ENCODE data around the gene TRPV3. TPM values are rescaled to one million over a fixed set of nuclear protein-coding genes. Genes with fewer than 3 reads are reported as not detected.

TRPV3 gene
- total and polyA plus RNA-seq, 2 donors (not counting 1 experiment from before 2014, with no cell fraction given): 1.6 to 18.2 TPM

GRCh38 chr17:3551189-3551588, 6.4 kb downstream of the TRPV3 start:
- no peak for TF ChIP-seq EZH2 (IDR thresholded peaks at IDR 0.05; ENCODE audit: borderline replicate concordance, insufficient read depth, low read depth, low read length, poor library complexity, severe bottlenecking)
- no peak for TF ChIP-seq CTCF (IDR thresholded peaks at IDR 0.05)
- no peaks in the 10 kb centered on the region for H3K9me3 ChIP-seq (ENCODE audit: control extremely low read depth in 1 of 3, control insufficient read depth in 2 of 3, insufficient read depth in 1 of 3, low read length in 2 of 3)
- H3K4me3 Mint-ChIP-seq: no peak overlapping the region
- intact Hi-C loops (cut with micrococcal nuclease): loop anchor here (10.0 kb wide), 1 partner anchor 364 kb away; the partner anchor contains the start of gene P2RX1
- H4K20me1 ChIP-seq (ENCODE audit: control insufficient read depth, insufficient read depth, low read length, poor library complexity, severe bottlenecking): no peaks in the 10 kb centered on the region
- H3K27me3 Mint-ChIP-seq: peaks cover 3% of the 10 kb centered on the region
- H3K4me2 ChIP-seq (replicated peaks; ENCODE audit: low read depth, low read length, poor library complexity, severe bottlenecking): no peak overlapping the region
- ATAC-seq (ENCODE audit: low read depth) (no peak), DNase-seq (no peak)
- H3K4me1 ChIP-seq (ENCODE audit: control insufficient read depth in 2 of 2, insufficient read depth in 2 of 2, low read length in 2 of 2): peaks cover 0 to 1% of the 10 kb centered on the region in 2 donors
- no peak overlapping the region for H3K9ac ChIP-seq (ENCODE audit: low read length)
- WGBS (ENCODE audit: insufficient coverage): 87% methylated on average over 6 of the region's 6 CpGs
- ChIA-PET CTCF (no interaction called here), POLR2A (no interaction called here)
- no peak overlapping the region for H3K27ac Mint-ChIP-seq
- peaks cover 4% of the 10 kb centered on the region for H3K9me3 Mint-ChIP-seq (ENCODE audit: insufficient read depth)
- no peaks in the 10 kb centered on the region for H3K36me3 ChIP-seq (replicated peaks in 1 of 2; ENCODE audit: control extremely low read depth in 1 of 2, control insufficient read depth in 1 of 2, extremely low read depth in 1 of 2, insufficient read depth in 2 of 2, low read length in 1 of 2)
- H3K4me3 ChIP-seq (ENCODE audit: control extremely low read depth in 1 of 5, extremely low read depth in 1 of 5, insufficient read depth in 1 of 5, low read depth in 2 of 5, low read length in 4 of 5): no peak overlapping the region
- peaks cover 0 to 9% (median 0%) of the 10 kb centered on the region in 4 experiments for H3K27me3 ChIP-seq (replicated peaks in 1 of 4; ENCODE audit: control extremely low read depth in 1 of 4, control insufficient read depth in 3 of 4, insufficient read depth in 4 of 4, low read length in 3 of 4)
- H2AFZ ChIP-seq (ENCODE audit: insufficient read depth, low read depth, low read length, poor library complexity, severe bottlenecking): no peak overlapping the region
- no peak overlapping the region for H3K27ac ChIP-seq (ENCODE audit: low read length in 2 of 2)
- H3K79me2 ChIP-seq (ENCODE audit: control insufficient read depth, insufficient read depth, low read length): no peaks in the 10 kb centered on the region
- H3K4me1 Mint-ChIP-seq: peaks cover under 1% of the 10 kb centered on the region

GRCh38 chr17:3549610-3550162, 7.9 kb downstream of the TRPV3 start:
- Histone ChIP-seq H3K4me1 (ENCODE audit: control insufficient read depth in 2 of 2, insufficient read depth in 2 of 2, low read length in 2 of 2) (no peaks in the 10 kb centered on the region), H4K20me1 (ENCODE audit: control insufficient read depth, insufficient read depth, low read length, poor library complexity, severe bottlenecking) (no peaks in the 10 kb centered on the region), H3K9ac (ENCODE audit: low read length) (no peak overlapping the region), H3K36me3 (replicated peaks in 1 of 2; ENCODE audit: control extremely low read depth in 1 of 2, control insufficient read depth in 1 of 2, extremely low read depth in 1 of 2, insufficient read depth in 2 of 2, low read length in 1 of 2) (no peaks in the 10 kb centered on the region), H3K4me2 (replicated peaks; ENCODE audit: low read depth, low read length, poor library complexity, severe bottlenecking) (no peak overlapping the region), H2AFZ (ENCODE audit: insufficient read depth, low read depth, low read length, poor library complexity, severe bottlenecking) (no peak overlapping the region), H3K4me3 (ENCODE audit: control extremely low read depth in 1 of 5, extremely low read depth in 1 of 5, insufficient read depth in 1 of 5, low read depth in 2 of 5, low read length in 4 of 5) (no peak overlapping the region), H3K79me2 (ENCODE audit: control insufficient read depth, insufficient read depth, low read length) (no peaks in the 10 kb centered on the region), H3K27me3 (replicated peaks in 1 of 4; ENCODE audit: control extremely low read depth in 1 of 4, control insufficient read depth in 3 of 4, insufficient read depth in 4 of 4, low read length in 3 of 4) (peaks cover 0 to 5% (median 0%) of the 10 kb centered on the region in 4 experiments), H3K27ac (ENCODE audit: low read length in 2 of 2) (no peak overlapping the region), H3K9me3 (ENCODE audit: control extremely low read depth in 1 of 3, control insufficient read depth in 2 of 3, insufficient read depth in 1 of 3, low read length in 2 of 3) (no peaks in the 10 kb centered on the region)
- WGBS (ENCODE audit: insufficient coverage): 86% methylated on average over 1 of the region's 2 CpGs
- H3K27ac Mint-ChIP-seq: no peak overlapping the region
- POLR2A ChIA-PET: no interaction called here
- CTCF ChIA-PET: interaction anchor here (1.1 kb wide), 1 partner anchor 14 kb away, joined by 3 read pairs; no protein-coding TSS in a partner anchor
- H3K27me3 Mint-ChIP-seq: no peaks in the 10 kb centered on the region
- H3K4me1 Mint-ChIP-seq: no peaks in the 10 kb centered on the region
- H3K9me3 Mint-ChIP-seq (ENCODE audit: insufficient read depth): peaks cover 4% of the 10 kb centered on the region
- ATAC-seq (ENCODE audit: low read depth) (no peak), DNase-seq (no peak)
- TF ChIP-seq CTCF (IDR thresholded peaks at IDR 0.05) (no peak), EZH2 (IDR thresholded peaks at IDR 0.05; ENCODE audit: borderline replicate concordance, insufficient read depth, low read depth, low read length, poor library complexity, severe bottlenecking) (no peak)
- intact Hi-C loops (cut with micrococcal nuclease): loop anchor here (10.0 kb wide), 1 partner anchor 365 kb away; the partner anchor contains the start of gene P2RX1
- H3K4me3 Mint-ChIP-seq: no peak overlapping the region
